HT1080 (cell line): ENCODE measurements around the gene MAPK14. TPM values are rescaled to one million over a fixed set of nuclear protein-coding genes. Genes with fewer than 3 reads are reported as not detected.

Source experiments
- DNase-seq: peaks from one replicate; pipeline ENCODE4 v3.0.0-alpha.2; 2015; ENCODE audit warnings: low read depth
- total RNA-seq: library from RNA; depleted of rRNA; stranded (reverse); fragments of >200 nt; shearing (Covaris generic); gene quantifications from 2 replicates; pipeline ENCODE4 v1.2.3, GENCODE V29; 2014; rRNA removed

Gene MAPK14
- total RNA-seq, 1 experiment from 2014 or later: 31.3 TPM

GRCh38 chr6:36135053-36135731, 107.6 kb downstream of the MAPK14 start:
- no peak for DNase-seq

GRCh38 chr6:36136034-36136433, 108.4 kb downstream of the MAPK14 start:
- DNase-seq: no peak

- DNase-seq: no peak
Measured at GRCh38 chr6:36136551-36136950, 108.9 kb downstream of the MAPK14 start.

- DNase-seq: no peak
Measured at GRCh38 chr6:36138667-36139066, 111.1 kb downstream of the MAPK14 start.

- DNase-seq: peak; percentile 13
Measured at GRCh38 chr6:36139431-36139830, 111.8 kb downstream of the MAPK14 start.

GRCh38 chr6:36139991-36140710, 112.5 kb downstream of the MAPK14 start:
- DNase-seq: no peak

GRCh38 chr6:36141091-36141490, 113.5 kb downstream of the MAPK14 start:
- no peak for DNase-seq

- DNase-seq: no peak
Measured at GRCh38 chr6:36141961-36142360, 114.4 kb downstream of the MAPK14 start.

GRCh38 chr6:36142971-36143838, 115.6 kb downstream of the MAPK14 start:
- no peak for DNase-seq

- DNase-seq: no peak
Measured at GRCh38 chr6:36145495-36145894, 117.9 kb downstream of the MAPK14 start.

GRCh38 chr6:36147294-36147693, 119.7 kb downstream of the MAPK14 start:
- DNase-seq: no peak

GRCh38 chr6:36149476-36149875, 121.9 kb downstream of the MAPK14 start:
- DNase-seq: no peak

GRCh38 chr6:36150283-36150682, 122.7 kb downstream of the MAPK14 start:
- DNase-seq: no peak

- DNase-seq: no peak
Measured at GRCh38 chr6:36154286-36154685, 126.7 kb downstream of the MAPK14 start.

GRCh38 chr6:36155662-36156061, 128.1 kb downstream of the MAPK14 start:
- no peak for DNase-seq

GRCh38 chr6:36160147-36160760, 132.6 kb downstream of the MAPK14 start:
- peak; percentile 6 for DNase-seq

Other genes with a start within 250 kb of the MAPK14 start
- gene CLPSL1, start 246.8 kb upstream of the MAPK14 start, total RNA-seq: not detected in 2 replicates
- gene CLPS, start 230.5 kb upstream of the MAPK14 start, total RNA-seq: not detected in 2 replicates
- 0.70 TPM in 1 of 2 replicates, not detected in the other for gene LHFPL5, start 222.5 kb upstream of the MAPK14 start, total RNA-seq
- 62.0 and 72.3 TPM in 2 replicates for gene SRPK1, start 106.7 kb upstream of the MAPK14 start, total RNA-seq
- 0.26 and 0.27 TPM in 2 replicates for gene SLC26A8, start 3.2 kb upstream of the MAPK14 start, total RNA-seq
- gene MAPK13, start 102.7 kb downstream of the MAPK14 start, total RNA-seq: 0.60 and 1.0 TPM in 2 replicates
- gene BRPF3, start 168.9 kb downstream of the MAPK14 start, total RNA-seq: 11.9 and 15.8 TPM in 2 replicates
- 0.03 TPM in 1 of 2 replicates, not detected in the other for gene PNPLA1, start 242.3 kb downstream of the MAPK14 start, total RNA-seq